SK-N-SH treated with all-trans-retinoic acid at 6 μM for 48 hours (cell line): ENCODE results near the gene AIDA.
A peak's percentile ranks its signal among the peaks of the same experiment; 100 is the strongest.
"Not testable (repeated sequence)": the region's sequence is repeated elsewhere in the genome, so short reads cannot be mapped to it uniquely, and the experiment has no call there.

Experiments
- ATAC-seq: fragments of 200-7000 bp; cut with Tn5 transposase; 3 replicates; pipeline ENCODE4 v1.9.1; 2020; ENCODE audit warnings: mild to moderate bottlenecking, moderate library complexity
- ARNTL ChIP-seq: fragments of 450-650 bp; formaldehyde crosslinking; IDR thresholded peaks from 2 replicates; pipeline ENCODE4 v1.5.0; 2020; ENCODE audit warnings: low read depth, mild to moderate bottlenecking, moderate library complexity, borderline replicate concordance
- CREB5 ChIP-seq: fragments of 250-450 bp; sonication (Bioruptor Pico); IDR thresholded peaks from 2 replicates; pipeline ENCODE4 v1.5.1; 2020; ENCODE audit warnings: low read depth, mild to moderate bottlenecking, moderate library complexity
- CSDC2 ChIP-seq: fragments of 250-450 bp; sonication (Bioruptor Pico); IDR thresholded peaks from 2 replicates; pipeline ENCODE4 v1.5.0; 2020; ENCODE audit warnings: mild to moderate bottlenecking, moderate library complexity
- CSRNP3 ChIP-seq: fragments of 250-450 bp; sonication (Bioruptor Pico); IDR thresholded peaks from 2 replicates; pipeline ENCODE4 v1.5.1; 2021; ENCODE audit warnings: mild to moderate bottlenecking, moderate library complexity
- ESRRG ChIP-seq: fragments of 250-450 bp; sonication (Bioruptor Pico); IDR thresholded peaks from 2 replicates; pipeline ENCODE4 v1.6.1; 2021; ENCODE audit warnings: mild to moderate bottlenecking
- GLIS3 ChIP-seq: fragments of 250-450 bp; sonication (Bioruptor Pico); IDR thresholded peaks from 2 replicates; pipeline ENCODE4 v1.5.0; 2020; ENCODE audit warnings: mild to moderate bottlenecking, moderate library complexity
- ISL1 ChIP-seq: fragments of 250-450 bp; sonication (Bioruptor Pico); IDR thresholded peaks from 2 replicates; pipeline ENCODE4 v2.1.2; 2022; ENCODE audit warnings: mild to moderate bottlenecking, moderate library complexity
- OSR1 ChIP-seq: fragments of 250-450 bp; sonication (Bioruptor Pico); IDR thresholded peaks from 2 replicates; pipeline ENCODE4 v1.8.0; 2022; ENCODE audit warnings: moderate library complexity, mild to moderate bottlenecking, inconsistent platforms
- PATZ1 ChIP-seq: fragments of 250-450 bp; sonication (Bioruptor Pico); IDR thresholded peaks from 2 replicates; pipeline ENCODE4 v1.8.0; 2020; ENCODE audit warnings: mild to moderate bottlenecking, moderate library complexity, borderline replicate concordance
- POU6F1 ChIP-seq: fragments of 250-450 bp; sonication (Bioruptor Pico); IDR thresholded peaks from 2 replicates; pipeline ENCODE4 v1.8.0; 2021; ENCODE audit warnings: low read depth, mild to moderate bottlenecking, moderate library complexity, borderline replicate concordance
- PPARA ChIP-seq: fragments of 250-450 bp; sonication (Bioruptor Pico); IDR thresholded peaks from 2 replicates; pipeline ENCODE4 v1.5.0; 2020; ENCODE audit warnings: mild to moderate bottlenecking, borderline replicate concordance
- RARB ChIP-seq: fragments of 250-450 bp; sonication (Bioruptor Pico); IDR thresholded peaks from 2 replicates; pipeline ENCODE4 v1.8.0; 2021; ENCODE audit warnings: mild to moderate bottlenecking, moderate library complexity
- SNAI2 ChIP-seq: fragments of 250-450 bp; sonication (Bioruptor Pico); IDR thresholded peaks from 2 replicates; pipeline ENCODE4 v1.5.0; 2020; ENCODE audit warnings: mild to moderate bottlenecking, moderate library complexity
- TOX ChIP-seq: fragments of 250-450 bp; sonication (Bioruptor Pico); IDR thresholded peaks from 2 replicates; pipeline ENCODE4 v1.8.0; 2021; ENCODE audit warnings: mild to moderate bottlenecking, moderate library complexity, borderline replicate concordance
- TSHZ2 ChIP-seq: fragments of 250-450 bp; sonication (Bioruptor Pico); IDR thresholded peaks from 2 replicates; pipeline ENCODE4 v1.5.0; 2020; ENCODE audit warnings: mild to moderate bottlenecking, moderate library complexity
- ZC3H10 ChIP-seq: fragments of 250-450 bp; sonication (Bioruptor Pico); IDR thresholded peaks from 2 replicates; pipeline ENCODE4 v1.5.1; 2021; ENCODE audit warnings: mild to moderate bottlenecking, moderate library complexity
- ZNF565 ChIP-seq: fragments of 450-650 bp; formaldehyde crosslinking; conservative IDR thresholded peaks from 2 replicates; pipeline ENCODE4 v1.5.0; 2020; ENCODE audit warnings: low read depth, mild to moderate bottlenecking, moderate library complexity
- ZNF70 ChIP-seq: fragments of 450-650 bp; formaldehyde crosslinking; IDR thresholded peaks from 2 replicates; pipeline ENCODE4 v1.5.0; 2020; ENCODE audit warnings: mild to moderate bottlenecking, moderate library complexity

The AIDA gene

DNA sequence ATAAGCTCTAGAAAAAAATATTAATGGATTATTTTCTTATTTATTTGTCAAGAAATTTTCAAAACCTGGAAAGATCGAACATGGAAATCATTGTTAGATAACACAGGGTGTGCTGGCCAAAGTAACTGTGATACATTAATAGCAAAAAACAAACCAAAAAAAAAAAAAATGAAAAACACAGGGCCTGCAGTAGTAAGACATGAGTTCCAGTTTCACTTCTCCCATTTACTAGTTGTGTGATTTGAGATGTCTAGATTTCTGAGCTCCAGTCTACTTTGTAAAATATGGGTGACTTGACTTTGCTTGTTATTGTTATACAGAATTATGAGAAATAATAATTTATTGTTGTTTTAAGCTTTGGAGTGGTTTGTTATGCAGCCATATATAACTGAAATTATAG is 38.4 kb upstream of the AIDA start:
- TF ChIP-seq POU6F1 (no peak), ZC3H10 (CRISPR knock-in tag) (no peak), ESRRG (CRISPR knock-in tag) (no peak), GLIS3 (CRISPR knock-in tag) (no peak), ZNF565 (CRISPR knock-in tag) (no peak), PATZ1 (no peak), CREB5 (CRISPR knock-in tag) (no peak), ARNTL (CRISPR knock-in tag) (no peak), PPARA (no peak), RARB (CRISPR knock-in tag) (no peak), ISL1 (no peak), OSR1 (CRISPR knock-in tag) (no peak), ZNF70 (CRISPR knock-in tag) (no peak), TOX (CRISPR knock-in tag) (no peak)
- no peak for ATAC-seq

- ATAC-seq = peak; percentile 32; the same call in 2 of the 3 replicates
- TF ChIP-seq PATZ1 (no peak), TSHZ2 (CRISPR knock-in tag) (no peak), GLIS3 (CRISPR knock-in tag) (no peak)
Observed at GRCh38 chr1:222749927-222750326, 37.6 kb upstream of the AIDA start.

DNA sequence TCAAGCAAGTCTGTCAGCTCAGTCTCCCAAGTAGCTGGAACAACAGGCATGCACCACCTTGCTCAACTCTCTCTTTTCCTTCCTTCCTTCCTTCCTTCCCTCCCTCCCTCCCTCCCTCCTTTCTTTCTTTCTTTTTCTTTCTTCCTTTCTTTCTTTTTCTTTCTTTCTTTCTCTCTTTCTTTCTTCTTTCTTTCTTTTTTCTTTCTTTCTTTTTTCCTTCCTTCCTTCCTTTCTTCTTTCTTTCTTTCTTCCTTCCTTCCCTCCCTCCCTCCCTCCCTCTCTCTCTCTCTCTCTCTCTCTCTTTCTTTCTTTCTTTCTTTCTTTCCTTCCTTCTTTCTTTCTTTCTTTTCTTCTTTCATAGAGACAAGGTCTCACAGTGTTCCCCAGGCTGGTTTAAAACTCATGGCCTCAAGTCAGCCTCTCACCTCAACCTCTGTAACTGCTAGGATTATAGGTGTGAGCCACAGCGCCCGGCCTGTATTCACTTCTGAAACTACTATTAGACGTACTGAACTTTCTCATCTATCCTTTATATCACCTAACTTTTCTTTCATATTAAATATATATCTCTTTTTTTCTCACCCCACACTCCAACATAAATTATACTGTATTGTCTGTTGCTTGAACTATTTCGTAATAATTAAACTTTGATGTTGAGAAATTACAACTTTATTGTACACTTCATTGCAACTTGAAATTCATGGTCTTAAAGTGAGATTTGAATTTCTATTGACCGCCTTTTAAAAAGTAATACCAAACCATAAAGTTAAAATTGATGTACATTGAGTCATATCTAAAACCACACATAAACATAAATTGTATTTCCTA is 29.6 kb upstream of the AIDA start:
- not testable (repeated sequence) for ATAC-seq

- no peak for ATAC-seq
- TF ChIP-seq CREB5 (CRISPR knock-in tag) (no peak), CSRNP3 (CRISPR knock-in tag) (no peak), ARNTL (CRISPR knock-in tag) (no peak), PATZ1 (no peak), ZNF70 (CRISPR knock-in tag) (no peak), SNAI2 (CRISPR knock-in tag) (no peak), RARB (CRISPR knock-in tag) (no peak), PPARA (no peak), CSDC2 (no peak), ISL1 (no peak)
Observed at GRCh38 chr1:222739929-222740328, 27.6 kb upstream of the AIDA start.
